M059J (cell line): ENCODE data around the gene HK2. TPM values are rescaled to one million over a fixed set of nuclear protein-coding genes. Genes with fewer than 3 reads are reported as not detected.

ENCODE experiments used
- DNase-seq: peaks from one replicate; pipeline ENCODE4 v3.0.0-alpha.2; 2012; ENCODE audit warnings: low read depth
- total RNA-seq: library from RNA; depleted of rRNA; stranded (reverse); fragments of >200 nt; shearing (Covaris generic); gene quantifications from 2 replicates; pipeline ENCODE4 v1.2.3, GENCODE V29; 2014

HK2 gene
- total RNA-seq, 1 experiment from 2014 or later: 23.1 TPM

DNA sequence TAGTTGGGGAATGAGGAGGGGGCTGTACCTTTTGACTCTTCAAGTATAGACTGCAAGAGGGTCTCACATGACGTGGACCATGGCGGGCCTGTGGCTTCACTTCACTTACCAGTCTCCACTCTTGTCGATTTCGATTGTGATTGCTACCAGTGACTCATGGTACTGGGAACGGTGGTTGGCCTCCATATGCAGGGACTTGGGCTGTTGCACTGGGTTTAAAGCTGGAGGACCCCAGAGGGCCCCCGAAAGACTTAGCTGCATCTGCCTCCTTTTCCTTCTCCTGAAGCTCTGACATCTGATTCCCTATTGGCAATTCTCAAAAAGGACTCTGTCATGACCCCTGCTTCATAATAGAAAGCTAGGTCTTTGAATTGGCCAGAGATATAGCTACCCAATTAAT lies 43.4 kb downstream of the HK2 start:
- DNase-seq: no peak

DNA sequence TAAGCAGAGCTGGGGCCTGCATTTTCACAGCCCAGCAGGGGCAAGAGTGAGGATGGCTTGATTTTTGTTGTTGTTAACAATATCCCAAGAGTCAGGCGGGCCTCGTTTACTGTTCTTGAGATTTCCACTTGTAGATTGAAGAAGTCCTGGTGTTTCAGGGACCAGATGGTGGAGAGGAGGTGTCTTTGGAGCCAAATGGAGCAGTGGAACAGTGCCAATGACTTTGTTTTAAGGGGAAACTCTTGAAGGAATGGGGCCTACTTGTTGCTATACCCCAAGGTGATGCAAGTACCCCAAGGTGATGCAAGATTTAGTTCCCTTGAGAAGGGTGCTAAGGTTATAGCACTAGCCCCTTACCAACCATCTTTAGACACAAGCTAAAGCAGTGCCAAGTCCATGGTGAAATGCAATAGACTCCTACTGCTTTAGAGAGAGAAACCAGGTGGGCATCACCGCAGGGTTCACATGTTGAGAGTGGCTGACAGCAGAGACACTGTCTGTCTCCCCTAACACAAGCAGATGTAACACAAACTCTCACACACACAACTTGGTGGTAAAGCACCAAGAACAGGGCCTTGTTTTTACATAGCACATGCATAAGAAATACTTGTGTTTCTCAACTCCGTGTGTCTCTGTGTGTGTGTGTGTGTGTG lies 44.0 kb downstream of the HK2 start:
- no peak for DNase-seq

DNA sequence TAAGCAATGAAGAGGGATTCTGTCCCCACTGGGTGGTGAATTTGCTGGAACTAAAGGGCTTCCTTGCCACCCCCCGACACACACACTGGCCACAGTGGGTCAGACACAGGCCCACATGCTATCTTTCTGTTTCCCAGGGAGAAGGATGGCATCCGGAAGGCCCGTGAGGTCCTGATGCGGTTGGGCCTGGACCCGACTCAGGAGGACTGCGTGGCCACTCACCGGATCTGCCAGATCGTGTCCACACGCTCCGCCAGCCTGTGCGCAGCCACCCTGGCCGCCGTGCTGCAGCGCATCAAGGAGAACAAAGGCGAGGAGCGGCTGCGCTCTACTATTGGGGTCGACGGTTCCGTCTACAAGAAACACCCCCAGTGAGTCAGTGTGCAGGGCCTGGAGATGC lies 44.6 kb downstream of the HK2 start:
- no peak for DNase-seq

DNA sequence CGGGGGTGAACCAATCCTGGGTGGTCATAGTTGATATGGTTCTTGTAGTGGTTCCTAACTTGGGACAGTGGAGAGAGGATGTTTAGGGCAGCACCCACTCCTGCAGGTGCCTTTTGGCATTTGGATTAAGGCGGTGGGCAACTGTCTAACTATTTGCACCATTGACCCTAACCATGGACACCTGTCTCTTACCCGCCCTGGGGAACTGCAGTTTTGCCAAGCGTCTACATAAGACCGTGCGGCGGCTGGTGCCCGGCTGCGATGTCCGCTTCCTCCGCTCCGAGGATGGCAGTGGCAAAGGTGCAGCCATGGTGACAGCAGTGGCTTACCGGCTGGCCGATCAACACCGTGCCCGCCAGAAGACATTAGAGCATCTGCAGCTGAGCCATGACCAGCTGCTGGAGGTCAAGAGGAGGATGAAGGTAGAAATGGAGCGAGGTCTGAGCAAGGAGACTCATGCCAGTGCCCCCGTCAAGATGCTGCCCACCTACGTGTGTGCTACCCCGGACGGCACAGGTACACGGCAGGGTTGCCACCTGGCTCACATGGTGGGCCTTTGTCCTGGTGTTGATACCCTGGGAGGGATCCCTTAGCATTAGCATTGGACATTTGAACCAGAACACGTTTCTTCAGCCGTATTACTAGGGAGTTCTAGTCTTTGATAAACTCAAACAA lies 46.3 kb downstream of the HK2 start:
- no peak for DNase-seq

DNA sequence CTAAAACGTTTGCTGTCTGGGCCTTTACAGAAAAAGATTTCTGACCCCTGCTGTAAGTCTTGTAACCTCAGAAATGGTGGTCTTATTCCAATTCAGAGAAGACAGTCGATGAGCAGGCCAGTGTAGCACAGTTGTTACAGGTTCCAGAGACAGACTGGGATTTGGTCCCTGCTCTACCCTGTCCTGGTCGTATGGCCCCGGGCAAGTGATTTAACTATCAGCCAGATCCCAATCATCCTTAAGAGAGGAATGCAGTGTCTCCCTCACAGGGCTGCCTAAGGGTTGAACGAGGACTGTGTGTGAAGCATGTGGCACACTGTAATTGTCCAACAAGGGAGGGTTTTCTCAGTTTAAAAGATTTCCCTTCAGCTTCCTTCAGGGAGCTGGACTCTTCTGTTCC lies 47.2 kb downstream of the HK2 start:
- DNase-seq: no peak

DNA sequence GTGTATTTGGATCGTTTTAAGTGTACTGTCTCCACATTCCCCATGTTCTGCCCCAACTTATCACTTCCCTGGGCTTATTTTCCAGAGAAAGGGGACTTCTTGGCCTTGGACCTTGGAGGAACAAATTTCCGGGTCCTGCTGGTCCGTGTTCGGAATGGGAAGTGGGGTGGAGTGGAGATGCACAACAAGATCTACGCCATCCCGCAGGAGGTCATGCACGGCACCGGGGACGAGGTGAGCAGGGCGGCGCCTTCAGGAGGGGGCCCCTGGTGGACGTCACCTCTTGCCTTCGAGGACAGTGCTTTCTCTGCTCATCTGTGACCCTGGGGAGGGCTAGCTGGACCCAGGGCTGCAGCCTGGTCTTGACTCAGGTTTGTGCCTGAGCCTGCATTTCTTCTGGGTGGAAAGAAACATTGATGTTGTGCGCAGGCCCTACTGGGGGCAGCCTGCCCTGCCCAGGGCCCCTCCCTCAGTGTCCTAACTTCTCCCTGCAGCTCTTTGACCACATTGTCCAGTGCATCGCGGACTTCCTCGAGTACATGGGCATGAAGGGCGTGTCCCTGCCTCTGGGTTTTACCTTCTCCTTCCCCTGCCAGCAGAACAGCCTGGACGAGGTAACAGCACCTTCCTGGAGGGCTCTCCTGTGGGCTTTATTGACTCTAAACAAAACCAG lies 47.8 kb downstream of the HK2 start:
- DNase-seq: no peak

- no peak for DNase-seq
Observed at GRCh38 chr2:74882299-74882687, 48.4 kb downstream of the HK2 start.

GRCh38 chr2:74883011-74883410 lies 49.1 kb downstream of the HK2 start:
- DNase-seq: no peak

GRCh38 chr2:74884118-74884762 lies 50.3 kb downstream of the HK2 start:
- DNase-seq: no peak

DNA sequence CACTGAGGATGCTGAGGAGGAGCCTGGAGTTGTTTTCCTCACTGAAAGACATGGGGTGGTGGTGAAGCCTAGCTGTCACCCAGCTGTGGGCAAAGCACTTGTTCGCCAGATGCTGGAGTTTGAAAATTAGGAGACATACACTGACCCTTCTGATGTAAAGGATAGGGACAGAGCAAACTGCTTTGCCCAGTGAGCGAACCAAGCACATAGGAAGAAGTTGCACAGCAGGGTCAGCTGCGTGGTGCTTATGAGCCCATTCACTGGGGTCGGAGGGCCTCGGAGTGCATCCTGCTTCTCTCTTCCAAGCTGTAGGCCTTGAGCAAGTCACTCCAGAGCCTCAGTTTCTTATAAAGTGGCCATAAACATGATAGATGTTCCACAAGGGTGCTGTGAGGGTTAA lies 50.9 kb downstream of the HK2 start:
- DNase-seq: no peak

- DNase-seq: no peak
Observed at GRCh38 chr2:74886251-74886650, 52.3 kb downstream of the HK2 start.

GRCh38 chr2:74886811-74887210 lies 52.9 kb downstream of the HK2 start:
- no peak for DNase-seq

GRCh38 chr2:74887445-74887951 lies 53.6 kb downstream of the HK2 start:
- peak; percentile 92 for DNase-seq

- peak; percentile 79 for DNase-seq
Observed at GRCh38 chr2:74887960-74888700, 54.2 kb downstream of the HK2 start.

DNA sequence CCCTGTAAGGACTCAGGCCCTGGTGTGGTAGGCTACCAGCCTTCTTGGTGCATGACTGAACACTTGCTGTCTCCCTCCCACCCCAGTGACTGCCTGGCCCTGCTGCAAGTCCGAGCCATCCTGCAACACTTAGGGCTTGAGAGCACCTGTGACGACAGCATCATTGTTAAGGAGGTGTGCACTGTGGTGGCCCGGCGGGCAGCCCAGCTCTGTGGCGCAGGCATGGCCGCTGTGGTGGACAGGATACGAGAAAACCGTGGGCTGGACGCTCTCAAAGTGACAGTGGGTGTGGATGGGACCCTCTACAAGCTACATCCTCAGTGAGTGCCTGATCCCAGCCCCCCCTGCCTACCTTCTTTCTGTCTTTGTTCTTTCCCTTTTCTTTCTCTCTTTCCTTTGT lies 55.2 kb downstream of the HK2 start:
- no peak for DNase-seq

DNA sequence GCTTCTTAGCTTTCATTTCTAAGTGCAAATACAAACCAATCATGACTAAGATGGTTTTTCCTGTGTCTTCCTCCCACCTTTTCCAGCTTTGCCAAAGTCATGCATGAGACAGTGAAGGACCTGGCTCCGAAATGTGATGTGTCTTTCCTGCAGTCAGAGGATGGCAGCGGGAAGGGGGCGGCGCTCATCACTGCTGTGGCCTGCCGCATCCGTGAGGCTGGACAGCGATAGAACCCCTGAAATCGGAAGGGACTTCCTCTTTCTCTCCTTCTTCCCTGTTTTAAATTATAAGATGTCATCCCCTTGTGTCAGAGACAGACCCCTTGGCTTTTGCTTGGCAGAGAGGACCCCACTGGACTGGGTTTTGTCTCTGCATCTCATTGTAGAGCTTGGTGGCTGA lies 56.8 kb downstream of the HK2 start:
- no peak for DNase-seq

DNA sequence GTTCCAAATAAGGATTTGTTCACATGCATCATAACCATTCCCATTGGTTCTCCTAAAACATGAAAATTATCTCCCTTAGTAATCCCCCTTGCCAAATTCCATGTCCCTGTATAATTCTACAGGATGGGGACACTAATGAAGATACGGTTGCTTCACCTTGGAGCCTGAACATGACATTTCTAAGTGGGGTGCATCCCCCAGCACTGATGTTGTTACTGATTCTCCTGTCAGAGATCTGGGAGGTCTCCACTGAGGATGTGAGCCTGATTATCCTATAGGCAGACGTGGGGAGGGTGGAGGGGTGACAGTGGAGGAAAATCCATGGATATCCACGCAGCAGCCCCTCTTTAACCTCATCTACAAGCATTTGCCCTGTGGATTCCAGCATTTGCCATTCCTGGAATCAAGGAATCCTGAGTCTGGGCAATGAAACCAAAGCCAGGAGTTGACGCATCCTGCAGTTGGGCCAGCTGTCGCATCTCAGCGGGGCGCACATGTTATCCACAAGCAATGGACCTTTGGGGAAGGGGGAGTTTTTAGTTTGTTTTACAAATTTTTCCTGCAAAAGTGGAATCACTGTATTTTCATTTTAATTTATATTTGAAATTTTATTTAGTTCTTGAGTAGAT lies 57.3 kb downstream of the HK2 start:
- no peak for DNase-seq

GRCh38 chr2:74891816-74892215 lies 57.9 kb downstream of the HK2 start:
- DNase-seq: peak; percentile 88

GRCh38 chr2:74892609-74893008 lies 58.7 kb downstream of the HK2 start:
- no peak for DNase-seq

DNA sequence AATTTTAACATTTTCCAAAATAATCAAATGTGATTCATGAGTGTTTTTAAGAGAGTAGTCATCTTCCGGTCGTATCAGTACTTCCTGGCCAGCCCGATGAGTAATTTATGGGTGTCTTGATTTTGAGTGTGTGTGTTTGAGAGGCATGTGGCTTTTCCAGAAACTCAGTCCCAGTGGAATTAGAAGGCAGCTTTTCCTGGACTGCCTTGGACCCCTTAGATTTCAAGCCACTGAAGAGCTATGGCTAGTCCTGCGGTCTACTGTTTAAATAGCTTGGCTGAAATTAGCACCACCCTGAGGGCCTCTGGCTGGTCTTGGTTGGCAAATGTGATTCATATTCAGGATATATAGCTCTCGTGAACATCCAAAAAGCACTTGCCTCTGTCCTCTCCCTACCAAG lies 59.4 kb downstream of the HK2 start:
- DNase-seq: peak; percentile 92

DNA sequence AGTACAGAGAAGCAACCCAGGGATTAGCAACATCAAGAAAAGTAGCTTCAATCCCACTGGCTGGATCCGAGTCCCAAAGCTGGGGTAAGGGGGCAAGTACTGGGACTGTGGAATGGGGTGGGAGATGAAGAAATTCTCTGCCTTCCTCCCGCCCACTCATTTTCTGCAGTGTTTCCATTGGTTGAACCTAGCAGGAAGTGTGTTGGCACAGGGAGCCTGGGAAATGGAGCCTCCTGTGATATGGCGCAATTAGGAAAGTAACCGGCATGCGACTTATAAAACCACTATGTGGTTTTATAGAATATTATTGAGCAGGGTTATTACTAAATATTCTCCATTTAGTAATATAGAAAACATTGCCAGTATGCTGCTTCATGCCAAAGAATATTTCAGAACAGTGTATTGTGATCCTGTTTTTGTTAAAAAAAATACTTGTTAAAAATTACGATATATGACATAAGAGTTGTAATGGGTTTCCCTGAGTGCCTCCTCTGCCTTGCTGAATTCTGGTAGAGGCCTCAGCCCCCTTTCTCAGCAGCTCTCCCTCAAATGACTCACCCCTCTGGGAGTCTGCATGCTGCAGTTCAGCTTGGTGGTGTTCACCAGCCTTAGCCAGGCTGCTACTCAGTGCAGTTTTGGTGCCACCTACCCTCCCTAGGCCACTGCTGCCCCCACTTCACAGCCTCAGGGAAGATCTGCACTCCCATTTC lies 60.5 kb downstream of the HK2 start:
- DNase-seq: peak; percentile 77
